ENCODE measurements around the gene IRS2. TPM values are rescaled to one million over a fixed set of nuclear protein-coding genes. Genes with fewer than 3 reads are reported as not detected.

IRS2 gene
- total RNA-seq, 2 donors from 2014 or later: 11.4 to 22.7 TPM

DNA sequence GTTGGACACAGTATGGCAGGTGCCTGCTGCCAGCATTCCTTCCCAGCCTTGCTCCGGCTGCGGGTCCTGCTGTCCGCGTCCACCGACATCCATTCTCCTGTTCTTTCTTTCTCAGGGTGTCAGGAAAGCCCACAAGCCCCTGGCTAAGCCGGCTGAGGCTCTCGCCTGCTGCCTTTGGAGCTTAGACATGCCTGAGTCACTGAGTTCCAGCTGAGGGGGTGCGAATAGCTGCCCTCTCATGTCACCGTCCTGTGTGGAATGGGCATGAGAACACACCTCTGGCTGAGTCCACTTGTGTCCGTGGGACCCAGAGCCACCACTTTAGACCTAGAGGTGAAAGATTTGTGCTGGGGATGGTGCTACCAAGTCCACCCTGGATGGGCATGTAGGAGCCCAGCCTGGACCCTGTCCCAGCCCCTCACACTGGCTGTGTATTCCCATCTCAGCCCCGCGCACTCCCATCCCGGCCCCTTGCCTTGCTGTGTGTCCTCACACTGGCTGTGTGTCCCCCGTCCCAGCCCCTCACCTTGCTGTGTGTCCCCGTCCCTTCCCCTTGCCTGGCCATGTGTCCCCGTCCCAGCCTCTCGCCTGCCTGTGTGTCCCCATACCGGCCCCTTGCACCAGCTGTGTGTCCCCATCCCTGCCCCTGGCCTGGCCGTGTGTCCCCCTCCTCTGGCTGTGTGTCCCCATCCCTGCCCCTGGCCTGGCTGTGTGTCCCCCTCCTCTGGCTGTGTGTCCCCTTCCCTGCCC lies 24.6 kb upstream of the IRS2 start:
- intact Hi-C loops (cut with DNase I): no loop called here
- no peak overlapping the region for H3K27ac ChIP-seq
- no peak for DNase-seq
- no peaks in the 10 kb centered on the region for H3K27me3 ChIP-seq
- no peaks in the 10 kb centered on the region for H3K36me3 ChIP-seq (replicated peaks in 1 of 2; ENCODE audit: insufficient read depth in 1 of 2, low read depth in 2 of 2)
- no peak overlapping the region for H3K4me3 ChIP-seq
- WGBS, 2 donors: 81 to 92% methylated on average over 18 of the region's 19 CpGs
- peaks cover 3% of the 10 kb centered on the region for H3K4me1 ChIP-seq
- TF ChIP-seq CTCF (IDR thresholded peaks at IDR 0.05) (no peak), POLR2A (IDR thresholded peaks at IDR 0.05) (no peak)
- ATAC-seq: no peak
- no peaks in the 10 kb centered on the region for H3K9me3 ChIP-seq

GRCh38 chr13:109809216-109809932 lies 23.0 kb upstream of the IRS2 start:
- H3K9me3 ChIP-seq: no peaks in the 10 kb centered on the region
- ATAC-seq: no peak
- no peak overlapping the region for H3K4me3 ChIP-seq
- no peak overlapping the region for H3K27ac ChIP-seq
- no peak for TF ChIP-seq POLR2A (IDR thresholded peaks at IDR 0.05)
- TF ChIP-seq CTCF (IDR thresholded peaks at IDR 0.05): no peak
- no peaks in the 10 kb centered on the region for H3K4me1 ChIP-seq
- intact Hi-C loops (cut with DNase I): no loop called here
- WGBS, 2 donors: 77 to 78% methylated on average over 14 of the region's 14 CpGs
- DNase-seq: no peak
- no peaks in the 10 kb centered on the region for H3K27me3 ChIP-seq
- no peaks in the 10 kb centered on the region for H3K36me3 ChIP-seq (replicated peaks in 1 of 2; ENCODE audit: insufficient read depth in 1 of 2, low read depth in 2 of 2)

GRCh38 chr13:109807345-109807744 lies 21.0 kb upstream of the IRS2 start:
- no peak for TF ChIP-seq POLR2A (IDR thresholded peaks at IDR 0.05)
- TF ChIP-seq CTCF (IDR thresholded peaks at IDR 0.05): no peak
- Histone ChIP-seq H3K9me3 (no peaks in the 10 kb centered on the region), H3K4me3 (no peak overlapping the region), H3K27me3 (no peaks in the 10 kb centered on the region), H3K36me3 (replicated peaks in 1 of 2; ENCODE audit: insufficient read depth in 1 of 2, low read depth in 2 of 2) (no peaks in the 10 kb centered on the region), H3K4me1 (no peaks in the 10 kb centered on the region), H3K27ac (no peak overlapping the region)
- DNase-seq (no peak), ATAC-seq (no peak)
- WGBS, 2 donors: 88 to 94% methylated on average over 3 of the region's 3 CpGs
- intact Hi-C loops (cut with DNase I): no loop called here

- H3K4me1 ChIP-seq: no peaks in the 10 kb centered on the region
- H3K4me3 ChIP-seq: no peak overlapping the region
- H3K27me3 ChIP-seq: no peaks in the 10 kb centered on the region
- 81 to 83% methylated on average over 9 of the region's 9 CpGs for WGBS, 2 donors
- no peak for TF ChIP-seq CTCF (IDR thresholded peaks at IDR 0.05)
- TF ChIP-seq POLR2A (IDR thresholded peaks at IDR 0.05): no peak
- no peaks in the 10 kb centered on the region for H3K9me3 ChIP-seq
- H3K36me3 ChIP-seq (replicated peaks in 1 of 2; ENCODE audit: insufficient read depth in 1 of 2, low read depth in 2 of 2): no peaks in the 10 kb centered on the region
- DNase-seq: no peak
- no peak overlapping the region for H3K27ac ChIP-seq
- intact Hi-C loops (cut with DNase I): no loop called here
- ATAC-seq: no peak
These were observed 18.3 kb upstream of the IRS2 start for GRCh38 chr13:109804654-109805053.

All from body of pancreas (tissue), 4 donors.